ENCODE data around the gene POGLUT3. TPM values are rescaled to one million over a fixed set of nuclear protein-coding genes. Genes with fewer than 3 reads are reported as not detected.

POGLUT3 gene
- total RNA-seq, 1 donor from 2014 or later = 9.4 TPM

DNA sequence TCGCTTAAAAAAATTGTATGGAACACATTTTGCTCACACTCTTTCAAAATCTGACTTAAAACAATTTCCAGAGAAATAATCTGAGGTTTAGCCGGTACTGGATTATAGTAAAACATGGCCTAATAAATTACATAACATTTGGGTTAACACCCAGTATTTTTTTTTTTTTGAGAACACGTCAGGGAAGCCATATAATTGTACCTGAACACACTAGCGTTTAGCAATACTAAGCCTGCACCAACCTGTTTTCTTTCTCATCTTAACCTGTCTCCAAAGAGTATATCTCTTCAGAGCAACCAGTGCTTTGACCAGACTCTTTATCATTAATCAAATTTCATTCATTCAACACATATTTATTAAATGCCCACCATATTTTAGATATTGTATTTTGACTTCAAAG is 2.0 kb upstream of the POGLUT3 start:
- DNase-seq = no peak

GRCh38 chr11:108498816-108499408 is 728 bp upstream of the POGLUT3 start:
- DNase-seq = no peak

DNA sequence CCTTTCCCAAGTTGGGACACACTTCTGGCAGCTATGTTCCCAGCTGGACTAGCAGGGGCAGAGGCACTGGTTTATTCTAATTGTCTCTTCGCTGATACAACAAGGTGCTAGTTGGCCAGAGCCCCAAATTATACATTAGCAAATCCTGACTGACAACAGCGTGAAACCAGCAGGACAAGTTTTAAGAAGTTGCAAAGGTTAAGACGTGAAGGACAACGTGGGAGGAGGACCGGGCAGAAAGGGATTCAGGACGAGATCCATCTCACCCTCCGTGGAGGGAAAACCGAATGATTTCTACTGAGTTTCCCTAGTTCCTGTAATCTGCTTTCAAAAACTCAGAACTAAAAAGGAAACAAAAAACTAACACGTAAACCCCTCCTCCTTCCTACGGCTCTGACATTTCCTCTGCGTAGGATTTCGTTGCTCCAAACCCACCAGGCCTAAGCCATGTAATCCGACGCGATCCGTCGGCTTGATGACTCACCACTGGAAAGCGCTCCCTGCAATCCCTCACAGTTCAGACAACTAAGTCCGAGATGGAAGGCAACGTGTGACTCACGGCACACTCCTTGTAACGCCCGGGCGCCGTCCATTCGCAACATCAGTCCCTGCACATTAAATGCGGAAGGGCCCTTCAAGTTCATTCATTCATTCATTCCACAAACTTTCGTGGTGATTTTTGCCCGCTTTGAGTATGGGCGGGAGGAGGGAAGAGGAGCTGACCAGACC is 703 bp downstream of the POGLUT3 start:
- DNase-seq = peak; percentile 66

GRCh38 chr11:108496643-108497256 is 1.4 kb downstream of the POGLUT3 start:
- no peak for DNase-seq

DNA sequence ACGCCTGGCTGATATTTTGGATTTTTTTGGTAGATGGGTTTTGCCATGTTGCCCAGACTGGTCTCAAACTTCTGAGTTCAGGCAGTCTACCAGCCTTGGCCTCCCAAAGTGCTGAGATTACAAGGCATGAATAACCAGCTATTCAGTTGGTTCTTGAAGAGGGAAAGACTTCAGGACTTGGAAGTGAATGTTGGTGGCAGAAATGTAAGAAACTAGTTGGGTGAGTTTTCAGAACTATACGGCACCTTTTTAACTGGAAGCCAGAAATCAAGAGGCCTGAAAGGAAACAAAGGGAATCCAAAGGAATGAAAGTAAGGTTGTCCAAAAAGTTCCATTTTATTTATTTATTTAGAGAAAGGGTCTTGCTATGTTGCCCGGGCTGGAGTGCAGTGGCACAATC is 2.9 kb downstream of the POGLUT3 start:
- DNase-seq = no peak

- no peak for DNase-seq
These were observed 4.0 kb downstream of the POGLUT3 start for GRCh38 chr11:108494182-108494581.

GRCh38 chr11:108491936-108492335 is 6.2 kb downstream of the POGLUT3 start:
- no peak for DNase-seq

GRCh38 chr11:108486828-108487227 is 11.4 kb downstream of the POGLUT3 start:
- no peak for DNase-seq

DNA sequence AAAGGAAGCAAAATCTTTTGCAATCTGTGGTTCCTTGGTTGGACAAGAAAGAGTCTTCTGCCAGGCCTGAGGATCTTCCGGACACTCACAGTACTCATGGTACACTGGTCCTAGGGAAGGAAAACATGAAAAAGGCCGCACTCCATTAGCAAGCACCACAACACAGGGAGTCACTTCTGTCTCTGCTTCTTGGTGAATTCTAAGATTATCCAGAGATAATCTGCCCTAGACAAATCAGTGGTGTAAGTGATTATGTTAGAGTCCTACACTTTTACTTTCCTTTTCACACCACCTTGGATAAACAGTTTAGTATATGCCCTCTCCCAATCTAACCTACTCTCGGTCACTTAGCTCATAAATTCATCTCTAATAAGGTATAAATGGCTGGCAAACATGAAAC is 11.9 kb downstream of the POGLUT3 start:
- DNase-seq = no peak

DNA sequence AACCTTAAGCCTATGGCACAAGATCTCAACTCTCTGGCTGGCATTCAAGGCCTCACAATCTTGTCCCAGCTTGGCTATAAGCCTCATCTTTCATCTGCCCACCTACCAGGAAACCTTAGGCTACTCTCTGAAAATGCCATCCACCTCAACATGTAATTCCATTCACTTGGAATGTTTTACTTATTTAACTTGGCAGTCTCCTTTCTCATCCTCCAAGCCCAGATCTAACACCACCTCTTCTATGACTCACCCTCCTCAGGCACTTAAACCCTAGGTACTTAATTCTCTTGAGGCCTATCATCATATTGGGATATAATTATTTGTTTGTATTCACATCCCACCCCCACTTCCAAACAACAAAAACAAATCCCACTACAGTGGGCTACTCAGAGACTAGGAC is 15.0 kb downstream of the POGLUT3 start:
- DNase-seq = no peak

DNA sequence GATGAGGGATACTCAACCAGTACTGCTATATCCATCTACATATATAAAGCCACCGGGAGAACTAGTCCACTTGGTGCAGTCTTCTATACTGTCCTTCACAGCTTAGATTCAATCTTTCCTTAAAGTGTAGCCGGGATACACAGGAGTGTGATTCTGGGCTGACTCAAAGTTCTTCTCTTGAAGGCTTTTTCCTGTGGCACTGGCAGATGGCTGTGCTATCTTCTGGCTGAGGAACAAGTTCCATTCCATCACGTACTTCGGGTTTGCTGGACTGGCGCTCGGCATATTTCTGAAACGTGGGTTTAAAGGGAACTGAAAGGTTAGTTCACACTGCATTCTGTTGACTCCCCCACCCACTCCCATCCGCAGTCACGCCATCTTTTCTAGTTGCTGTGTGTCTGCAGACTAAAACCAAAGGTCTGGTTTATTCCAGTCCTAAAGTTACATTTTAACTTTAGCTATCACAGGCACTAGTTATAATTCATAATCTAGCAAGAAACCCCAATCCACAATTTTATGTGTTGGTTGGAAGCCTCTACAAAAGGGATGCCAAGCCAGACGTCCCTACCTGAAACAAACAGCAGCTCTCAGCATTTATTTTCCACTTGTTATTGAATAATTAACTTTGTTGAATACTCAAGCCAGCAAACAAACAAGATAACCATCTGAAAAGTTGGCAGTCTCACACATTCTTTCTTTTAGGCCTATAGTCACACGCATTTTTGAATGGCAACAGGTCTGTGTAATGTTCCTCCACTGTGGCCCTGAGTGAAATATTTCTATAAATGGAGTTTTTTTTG is 23.3 kb downstream of the POGLUT3 start:
- no peak for DNase-seq

- DNase-seq = no peak
These were observed 25.5 kb downstream of the POGLUT3 start for GRCh38 chr11:108472681-108473080.

DNA sequence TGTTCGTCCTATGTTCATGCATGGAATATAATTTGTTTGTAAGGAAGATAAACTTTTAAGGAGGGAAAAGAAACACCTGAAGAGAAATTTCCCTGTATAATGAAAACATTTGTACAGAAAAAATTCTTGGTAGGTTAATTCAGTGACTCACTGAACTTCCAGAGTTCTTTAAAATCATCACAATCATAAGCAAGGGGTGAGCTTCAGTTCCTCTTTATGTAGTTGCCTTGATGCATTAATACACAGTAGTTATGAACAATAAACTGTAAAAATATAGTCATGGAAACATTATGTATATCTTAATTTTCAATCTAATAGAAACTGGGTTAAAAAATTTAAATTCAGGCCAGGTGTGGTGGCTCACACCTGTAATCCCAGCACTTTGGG is 29.7 kb downstream of the POGLUT3 start:
- DNase-seq = no peak

DNA sequence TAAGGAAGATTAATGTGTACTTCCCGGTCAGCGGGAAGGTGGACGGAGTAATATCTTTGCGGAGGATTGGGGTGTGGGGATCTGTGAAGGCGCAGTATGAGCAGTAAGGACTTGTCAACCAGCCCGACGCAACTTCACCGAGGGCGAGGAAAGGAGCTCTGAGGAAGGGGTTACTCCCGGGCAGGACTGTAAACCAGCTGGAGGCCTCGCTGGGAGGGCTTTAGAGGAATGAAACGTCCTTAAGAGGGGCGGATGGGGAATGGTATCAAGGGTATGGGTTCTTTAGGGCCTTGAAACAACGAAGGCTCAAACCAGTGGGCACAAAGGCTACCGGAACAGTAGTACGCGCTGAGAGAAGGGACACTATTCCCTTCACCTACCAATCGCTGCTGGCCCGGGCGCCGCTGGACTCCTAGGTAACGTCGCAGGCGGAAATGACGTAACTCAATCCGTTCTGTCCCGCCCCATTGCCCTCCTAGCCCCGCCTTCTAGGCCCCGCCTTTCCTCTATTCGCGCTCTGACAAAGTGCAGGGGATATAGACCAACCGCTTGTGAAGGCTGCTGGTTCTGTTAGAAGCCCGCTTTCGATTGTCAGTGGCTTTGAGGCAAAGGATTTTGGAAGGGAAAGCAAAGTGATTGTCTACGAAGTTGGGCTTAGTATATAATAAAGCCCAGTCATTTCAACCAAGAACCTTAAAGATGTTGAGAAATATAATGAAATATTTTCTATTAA is 30.9 kb downstream of the POGLUT3 start, which contains the start of gene C11orf65:
Gene C11orf65, minus strand, starts transcription at position 439 of the 733 bp plus-strand sequence. CDS start 5,970 bp downstream, outside the sequence.
- peak; percentile 94 for DNase-seq

- no peak for DNase-seq
These were observed 31.8 kb downstream of the POGLUT3 start for GRCh38 chr11:108466405-108466804.

DNA sequence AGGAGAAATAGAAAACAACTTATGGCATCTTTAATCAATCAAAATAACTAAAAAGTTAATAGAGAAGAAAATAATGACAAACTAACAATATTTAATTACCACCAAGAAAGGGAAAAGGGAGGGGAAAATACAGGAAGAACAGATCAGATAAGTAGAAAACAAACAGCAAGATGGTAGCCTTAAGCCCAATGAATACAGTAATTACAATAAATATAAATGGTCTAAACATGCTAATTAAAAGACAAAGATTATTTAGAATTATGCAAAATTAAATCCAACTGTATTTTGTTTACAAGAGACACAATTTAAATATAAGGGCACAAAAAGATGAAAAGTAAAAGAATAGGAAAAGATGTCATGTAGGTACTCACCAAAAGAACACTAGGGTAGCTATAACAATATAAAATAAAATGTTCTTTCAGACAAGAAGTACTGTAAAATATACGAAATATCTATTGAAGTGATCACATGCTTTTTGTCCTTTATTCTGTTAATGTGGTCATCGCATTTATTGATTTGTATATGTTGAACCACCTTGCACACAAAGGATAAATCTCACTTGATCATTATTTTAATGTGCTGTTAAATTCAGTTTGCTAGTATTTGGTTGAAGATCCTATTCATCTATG is 44.9 kb downstream of the POGLUT3 start:
- DNase-seq = no peak

Other genes starting within 250 kb of the POGLUT3 start
- 0.62 TPM for gene C11orf65, start 30.9 kb downstream of the POGLUT3 start, total RNA-seq
- 3.1 TPM for gene EXPH5, start 95.4 kb upstream of the POGLUT3 start, total RNA-seq
- gene DDX10, start 166.7 kb upstream of the POGLUT3 start, total RNA-seq = 33.4 TPM